Forelimb muscle (tissue), 1 donor: ENCODE results near the gene HEMK1. TPM values are rescaled to one million over a fixed set of nuclear protein-coding genes. Genes with fewer than 3 reads are reported as not detected.
A peak's percentile ranks its signal among the peaks of the same experiment; 100 is the strongest.

Source experiments
- DNase-seq: peaks from one replicate; pipeline ENCODE4 v3.0.0-alpha.2; 2013; ENCODE audit warnings: low read depth
- polyA plus RNA-seq: library from polyadenylated mRNA; unstranded; fragments of 120-200 nt; gene quantifications from one replicate; pipeline ENCODE4 v1.2.1, GENCODE V29; 2013; ENCODE audit not compliant: insufficient read length

HEMK1 gene
- polyA plus RNA-seq, 1 donor: 12.4 TPM

DNA sequence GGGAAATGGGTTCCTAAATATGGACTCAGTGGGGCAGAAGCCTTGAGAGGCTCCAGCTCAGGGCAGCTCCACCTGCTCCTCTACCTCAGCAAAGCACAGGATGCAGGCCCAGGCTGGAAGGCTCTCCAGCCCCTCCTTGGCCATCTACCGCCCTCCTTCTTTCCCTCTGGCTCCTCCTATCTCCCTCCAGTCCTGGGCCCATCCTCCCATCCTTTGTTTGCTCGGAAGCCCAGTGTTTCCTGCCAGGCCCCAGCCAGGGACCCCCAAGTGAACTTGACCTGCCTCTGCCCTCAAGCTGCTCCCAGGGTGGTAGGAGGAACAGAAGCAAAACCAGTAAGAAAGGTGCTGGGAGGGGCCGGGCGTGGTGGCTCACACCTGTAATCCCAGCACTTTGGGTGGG is 67.7 kb downstream of the HEMK1 start:
- DNase-seq: no peak

DNA sequence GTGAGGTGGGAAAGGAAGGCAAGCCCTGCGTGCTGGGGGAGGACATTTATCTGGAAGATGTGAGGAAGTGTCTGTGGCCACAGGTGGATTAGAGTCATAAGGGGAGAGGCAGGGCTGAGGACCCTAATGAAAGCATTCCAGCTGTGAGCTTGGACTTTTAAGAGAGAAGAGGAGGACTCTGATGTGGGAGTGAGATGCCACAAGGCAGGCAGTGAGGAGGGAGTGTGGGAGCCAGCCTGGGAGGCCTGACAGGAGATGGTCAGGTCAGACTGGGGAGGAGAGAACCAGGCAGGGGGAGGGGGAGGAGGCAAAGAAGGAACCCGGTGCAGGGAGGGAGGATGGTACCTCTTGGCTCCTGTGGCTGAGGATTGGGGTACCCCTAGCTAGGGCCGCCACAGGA is 68.6 kb downstream of the HEMK1 start:
- DNase-seq: no peak

DNA sequence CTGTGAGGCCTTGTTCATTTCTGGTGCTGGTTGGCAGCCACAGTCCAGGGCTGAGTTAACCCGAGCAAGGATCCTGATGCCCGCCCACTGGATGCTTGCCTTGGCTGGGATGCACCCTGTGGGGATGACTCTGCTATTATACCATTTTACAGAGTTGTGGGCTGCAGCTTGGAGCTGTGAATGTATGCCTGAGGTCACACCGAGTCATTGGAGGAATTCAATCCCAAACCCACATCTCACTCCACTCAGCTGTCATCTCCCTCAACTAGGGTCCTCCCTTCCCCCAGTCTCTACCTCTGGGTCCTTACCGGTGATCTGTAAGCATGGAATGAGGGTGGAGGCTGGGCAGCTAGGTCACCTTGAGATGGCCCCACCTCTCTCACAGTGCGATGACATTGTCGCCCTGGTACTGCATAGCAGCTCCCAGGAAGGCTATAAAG is 69.8 kb downstream of the HEMK1 start:
- DNase-seq: no peak

DNA sequence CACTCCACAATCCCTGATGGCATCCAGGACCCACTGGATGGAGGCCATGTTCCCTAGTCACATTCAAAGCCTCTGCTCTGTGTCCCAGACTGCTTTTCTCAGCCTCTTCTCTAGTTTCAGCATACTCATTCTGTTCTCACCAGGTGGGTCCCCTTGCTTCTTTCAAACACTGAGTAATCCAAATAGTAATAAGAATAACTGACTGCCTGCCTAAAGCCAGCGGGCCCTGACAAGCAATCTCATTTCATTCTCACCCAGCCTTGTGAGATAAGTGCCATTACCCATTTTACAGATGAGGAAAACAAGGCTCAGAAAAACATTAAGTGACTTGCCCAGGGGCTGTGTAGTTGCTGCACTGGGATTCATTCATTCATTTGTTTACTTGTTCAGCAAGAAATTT is 73.1 kb downstream of the HEMK1 start:
- DNase-seq: no peak

DNA sequence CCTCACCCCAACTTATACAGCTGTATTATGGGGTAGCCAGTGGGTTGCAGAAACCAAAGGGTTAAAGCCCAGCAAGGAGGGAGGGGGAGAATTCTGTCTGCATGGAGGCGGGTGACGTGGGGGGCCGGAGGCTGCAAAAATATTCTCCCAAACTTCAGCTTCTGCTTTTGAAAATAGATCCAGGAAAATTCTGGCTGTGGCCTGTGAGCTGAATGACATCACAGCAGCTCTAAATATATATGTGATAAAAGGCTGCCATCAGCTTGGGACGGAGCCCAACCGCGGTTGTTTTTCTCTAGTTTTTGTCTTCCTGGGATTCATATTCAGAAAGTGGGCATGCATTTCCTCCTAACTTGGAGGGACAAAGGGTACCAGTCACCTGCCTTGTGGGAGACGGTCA is 75.2 kb downstream of the HEMK1 start:
- peak; percentile 16 for DNase-seq

DNA sequence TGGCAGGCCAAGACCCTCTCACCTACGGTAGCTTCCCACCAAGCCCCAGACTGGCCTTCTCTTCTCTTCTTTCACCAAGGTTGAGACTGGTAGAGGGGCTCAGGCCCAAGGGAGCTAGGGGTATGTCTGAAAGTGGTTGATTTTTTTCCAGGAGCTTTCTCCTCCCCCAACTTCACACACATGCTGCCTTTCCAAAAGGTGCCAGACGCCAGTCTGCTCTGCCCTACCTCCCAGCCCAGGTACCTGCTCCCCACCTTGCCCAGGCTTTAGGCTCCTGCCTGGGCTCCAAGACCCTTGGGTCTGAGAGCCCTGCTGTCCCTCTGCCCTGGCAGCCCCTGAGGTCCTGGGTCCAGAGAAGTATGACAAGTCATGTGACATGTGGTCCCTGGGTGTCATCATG is 76.1 kb downstream of the HEMK1 start:
- DNase-seq: no peak

Other genes with a start within 250 kb of the HEMK1 start
- 39.7 TPM for gene HYAL2, start 246.8 kb upstream of the HEMK1 start, polyA plus RNA-seq
- 16.4 TPM for gene TUSC2, start 241.3 kb upstream of the HEMK1 start, polyA plus RNA-seq
- 32.8 TPM for gene RASSF1, start 228.7 kb upstream of the HEMK1 start, polyA plus RNA-seq
- 1.1 TPM for gene ZMYND10, start 223.8 kb upstream of the HEMK1 start, polyA plus RNA-seq
- gene NPRL2, start 218.7 kb upstream of the HEMK1 start, polyA plus RNA-seq: 19.6 TPM
- 5.2 TPM for gene CYB561D2, start 218.7 kb upstream of the HEMK1 start, polyA plus RNA-seq
- gene TMEM115, start 210.0 kb upstream of the HEMK1 start, polyA plus RNA-seq: 23.3 TPM
- 4.3 TPM for gene CACNA2D2, start 65.9 kb upstream of the HEMK1 start, polyA plus RNA-seq
- gene C3orf18, start 1.8 kb upstream of the HEMK1 start, polyA plus RNA-seq: 19.8 TPM
- gene CISH, start 42.3 kb downstream of the HEMK1 start, polyA plus RNA-seq: 12.0 TPM
- gene MAPKAPK3, start 47.6 kb downstream of the HEMK1 start, polyA plus RNA-seq: 29.5 TPM
- 0.15 TPM for gene DOCK3, start 105.4 kb downstream of the HEMK1 start, polyA plus RNA-seq